OCI-LY1 (cell line): ENCODE measurements around the gene COX14.
A peak's percentile ranks its signal among the peaks of the same experiment; 100 is the strongest.

Experiments used
- H2AFZ ChIP-seq: fragments of 200-600 bp; sonication (generic), shearing (Covaris generic); 2 replicates; pipeline ENCODE4 v1.6.0; 2014; ENCODE audit warnings: antibody characterized with exemption, mild to moderate bottlenecking, low read length
- H3F3A ChIP-seq: fragments of 200-600 bp; sonication (generic), shearing (Covaris generic); 2 replicates; pipeline ENCODE4 v1.6.0; 2014; ENCODE audit warnings: mild to moderate bottlenecking, antibody characterized with exemption, low read length, moderate library complexity; ENCODE audit not compliant: insufficient read depth
- H3K27ac ChIP-seq: fragments of 200-600 bp; sonication (generic); 2 replicates; pipeline ENCODE4 v1.5.1; 2014; ENCODE audit warnings: low read length, mixed run types, mild to moderate bottlenecking, low read depth; ENCODE audit not compliant: poor library complexity, severe bottlenecking
- H3K27me3 ChIP-seq: fragments of 200-600 bp; sonication (generic); 2 replicates; pipeline ENCODE4 v1.6.0; 2014; ENCODE audit warnings: antibody characterized with exemption, mild to moderate bottlenecking, low read length, moderate library complexity; ENCODE audit not compliant: insufficient read depth
- H3K36me3 ChIP-seq: fragments of 200-600 bp; sonication (generic); 2 replicates; pipeline ENCODE4 v1.6.1; 2014; ENCODE audit warnings: mild to moderate bottlenecking, antibody characterized with exemption, low read length, moderate library complexity, mixed read lengths; ENCODE audit not compliant: insufficient read depth
- H3K4me1 ChIP-seq: fragments of 200-600 bp; sonication (generic); 2 replicates; pipeline ENCODE4 v1.5.1; 2014; ENCODE audit warnings: mild to moderate bottlenecking, low read length, moderate library complexity; ENCODE audit not compliant: insufficient read depth, severe bottlenecking
- H3K4me2 ChIP-seq: fragments of 200-600 bp; sonication (generic), shearing (Covaris generic); 2 replicates; pipeline ENCODE4 v1.6.1; 2014; ENCODE audit warnings: low read length
- H3K4me3 ChIP-seq: fragments of 200-600 bp; sonication (generic); 2 replicates; pipeline ENCODE4 v1.5.1; 2014; ENCODE audit warnings: low read length, low read depth, mild to moderate bottlenecking, mixed read lengths; ENCODE audit not compliant: poor library complexity, severe bottlenecking
- H3K79me2 ChIP-seq: fragments of 200-600 bp; shearing (Covaris generic); 2 replicates; pipeline ENCODE4 v1.6.1; 2016; ENCODE audit warnings: mixed run types, low read length, mixed read lengths; ENCODE audit not compliant: insufficient read depth
- H3K9ac ChIP-seq: fragments of 200-600 bp; sonication (generic), shearing (Covaris generic); 2 replicates; pipeline ENCODE4 v1.6.1; 2014; ENCODE audit warnings: mild to moderate bottlenecking, low read length, mixed read lengths
- H3K9me2 ChIP-seq: fragments of 200-600 bp; sonication (generic), shearing (Covaris generic); 2 replicates; pipeline ENCODE4 v1.6.1; 2014; ENCODE audit warnings: low read depth, mild to moderate bottlenecking, low read length, mixed read lengths
- H3K9me3 ChIP-seq: fragments of 200-600 bp; shearing (Covaris generic); 2 replicates; pipeline ENCODE4 v1.6.1; 2014; ENCODE audit warnings: low read length, mixed read lengths
- H4K20me1 ChIP-seq: fragments of 200-600 bp; sonication (generic), shearing (Covaris generic); 2 replicates; pipeline ENCODE4 v1.6.0; 2016; ENCODE audit warnings: mild to moderate bottlenecking, low read length; ENCODE audit not compliant: insufficient read depth
- CTCF ChIP-seq: fragments of 200-600 bp; sonication (generic), shearing (Covaris generic); IDR thresholded peaks from 2 replicates; pipeline ENCODE4 v1.5.1; 2017; ENCODE audit warnings: mild to moderate bottlenecking, antibody characterized with exemption, low read length, moderate library complexity, mixed read lengths
- EZH2 ChIP-seq: fragments of 200-600 bp; sonication (generic), shearing (Covaris generic); IDR thresholded peaks from 2 replicates; pipeline ENCODE4 v1.8.0; 2017; ENCODE audit warnings: borderline replicate concordance, mixed run types, mild to moderate bottlenecking, antibody characterized with exemption, low read length, moderate library complexity, mixed read lengths

COX14 gene

GRCh38 chr12:50084775-50085614 is 27.0 kb upstream of the COX14 start, which contains the start of gene SMARCD1:
TSS of gene SMARCD1 (plus strand) at chr12:50085342. CDS start at chr12:50085370, 28 bp downstream.
- H3K27ac ChIP-seq = peak within 1 kb of the TSS; percentile 82

GRCh38 chr12:50085615-50086072 is 26.4 kb upstream of the COX14 start:
- Histone ChIP-seq H3F3A (no peaks in the 10 kb centered on the region), H3K4me3 (peak overlapping the region; percentile 87), H4K20me1 (no peaks in the 10 kb centered on the region), H3K79me2 (no peaks in the 10 kb centered on the region), H3K4me1 (peaks cover 10% of the 10 kb centered on the region), H3K36me3 (peaks cover 37% of the 10 kb centered on the region), H2AFZ (no peak overlapping the region), H3K27ac (peak overlapping the region; percentile 82), H3K9me3 (no peaks in the 10 kb centered on the region), H3K4me2 (peak overlapping the region; percentile 93), H3K27me3 (no peaks in the 10 kb centered on the region), H3K9me2 (no peaks in the 10 kb centered on the region), H3K9ac (peak overlapping the region; percentile 90)
- TF ChIP-seq CTCF (no peak), EZH2 (no peak)

More at GRCh38 chr12:50084775-50085614, 27.0 kb upstream of the COX14 start, which contains the start of gene SMARCD1:
- Histone ChIP-seq H3K9me3 (no peaks in the 10 kb centered on the region), H3K9me2 (no peaks in the 10 kb centered on the region), H3K9ac (peak within 1 kb of the TSS; percentile 90), H3K36me3 (peaks cover 32% of the 10 kb centered on the region), H3K4me1 (peaks cover 10% of the 10 kb centered on the region), H3K79me2 (no peaks in the 10 kb centered on the region), H3K4me2 (peak within 1 kb of the TSS; percentile 93), H3F3A (no peaks in the 10 kb centered on the region), H4K20me1 (no peaks in the 10 kb centered on the region), H3K4me3 (peak within 1 kb of the TSS; percentile 87), H2AFZ (peak within 1 kb of the TSS; percentile 64; the same call in 1 of the 2 replicates), H3K27me3 (no peaks in the 10 kb centered on the region)
- TF ChIP-seq EZH2 (no peak), CTCF (peak; percentile 87)

GRCh38 chr12:50086148-50086547 is 25.9 kb upstream of the COX14 start:
- peak overlapping the region; percentile 93 for H3K4me2 ChIP-seq
- H3K9me2 ChIP-seq = no peaks in the 10 kb centered on the region
- no peaks in the 10 kb centered on the region for H3K79me2 ChIP-seq
- no peaks in the 10 kb centered on the region for H3K9me3 ChIP-seq
- peak overlapping the region; percentile 90; the same call in 1 of the 2 replicates for H3K9ac ChIP-seq
- H3K27me3 ChIP-seq = no peaks in the 10 kb centered on the region
- no peak overlapping the region for H2AFZ ChIP-seq
- no peak for TF ChIP-seq CTCF
- no peak for TF ChIP-seq EZH2
- no peaks in the 10 kb centered on the region for H4K20me1 ChIP-seq
- peak overlapping the region; percentile 82 for H3K27ac ChIP-seq
- no peaks in the 10 kb centered on the region for H3F3A ChIP-seq
- peaks cover 10% of the 10 kb centered on the region for H3K4me1 ChIP-seq
- peak overlapping the region; percentile 87 for H3K4me3 ChIP-seq
- H3K36me3 ChIP-seq = peaks cover 41% of the 10 kb centered on the region
